Measurements from ENCODE around the gene NEO1.

Gene NEO1

GRCh38 chr15:73335471-73335870 lies 283.2 kb downstream of the NEO1 start:
- no peak for DNase-seq

- no peak for DNase-seq
Observed at GRCh38 chr15:73336756-73337155, 284.5 kb downstream of the NEO1 start.

GRCh38 chr15:73337187-73337586 lies 284.9 kb downstream of the NEO1 start:
- DNase-seq: no peak

- DNase-seq: no peak
Observed at GRCh38 chr15:73338058-73338457, 285.8 kb downstream of the NEO1 start.

- no peak for DNase-seq
Observed at GRCh38 chr15:73338606-73339374, 286.5 kb downstream of the NEO1 start.

GRCh38 chr15:73340502-73341192 lies 288.4 kb downstream of the NEO1 start:
- no peak for DNase-seq

- no peak for DNase-seq
Observed at GRCh38 chr15:73341886-73342600, 289.8 kb downstream of the NEO1 start.

GRCh38 chr15:73344056-73344455 lies 291.8 kb downstream of the NEO1 start:
- peak; percentile 16 for DNase-seq

- no peak for DNase-seq
Observed at GRCh38 chr15:73345658-73346057, 293.4 kb downstream of the NEO1 start.

GRCh38 chr15:73346735-73347312 lies 294.6 kb downstream of the NEO1 start:
- peak; percentile 46 for DNase-seq

- no peak for DNase-seq
Observed at GRCh38 chr15:73349191-73349590, 296.9 kb downstream of the NEO1 start.

- DNase-seq: no peak
Observed at GRCh38 chr15:73352082-73352481, 299.8 kb downstream of the NEO1 start.

GRCh38 chr15:73353734-73354133 lies 301.5 kb downstream of the NEO1 start:
- no peak for DNase-seq

GRCh38 chr15:73354241-73354640 lies 302.0 kb downstream of the NEO1 start:
- no peak for DNase-seq

Measured in fibroblast of upper back skin (primary cell).